ENCODE results near the gene CYRIA. TPM values are rescaled to one million over a fixed set of nuclear protein-coding genes. Genes with fewer than 3 reads are reported as not detected.

Gene CYRIA
- total RNA-seq, 4 donors from 2014 or later, result 10.3 to 13.3 (median 11.2) TPM

DNA sequence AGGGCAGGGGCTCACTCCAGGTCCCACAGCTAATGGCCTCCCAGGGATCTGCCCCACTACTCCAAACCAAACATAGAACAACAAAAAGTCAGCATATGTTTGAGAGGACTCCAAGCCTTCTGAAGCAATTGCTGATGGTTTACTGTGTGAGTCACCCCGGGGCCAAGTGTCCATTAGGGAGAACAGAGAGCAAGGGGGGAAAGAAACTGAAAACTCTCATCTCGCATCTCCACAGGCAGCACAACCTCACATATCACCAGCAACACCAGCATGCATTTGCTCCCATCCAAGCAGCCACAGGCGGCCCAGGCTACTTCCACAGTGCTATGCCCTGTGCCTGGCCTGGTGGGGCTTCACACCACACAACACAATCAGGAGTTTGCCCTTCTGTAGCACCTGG, 39.1 kb downstream of the CYRIA start:
- peaks cover 33 to 59% (median 45%) of the 10 kb centered on the region in 4 donors for H3K4me1 ChIP-seq
- no peaks in the 10 kb centered on the region for H3K9me3 ChIP-seq
- H3K36me3 ChIP-seq, result peaks cover 4 to 24% (median 12%) of the 10 kb centered on the region in 4 donors
- H3K27ac ChIP-seq (replicated peaks in 1 of 4), result peak overlapping the region in 3 of 4 donors; percentile 5 to 65 (median 62)
- 88% methylated on average over 3 of the region's 3 CpGs for WGBS
- TF ChIP-seq POLR2A (IDR thresholded peaks at IDR 0.05; ENCODE audit: low read depth), result no peak
- no peaks in the 10 kb centered on the region for H3K27me3 ChIP-seq
- H3K4me3 ChIP-seq, result no peak overlapping the region
- intact Hi-C loops (cut with DNase I), result no loop called here
- no peak for DNase-seq (ENCODE audit: extremely low spot score)

GRCh38 chr2:16625759-16626158, 39.9 kb downstream of the CYRIA start:
- intact Hi-C loops (cut with DNase I), result no loop called here
- Histone ChIP-seq H3K36me3 (peaks cover 4 to 31% (median 13%) of the 10 kb centered on the region in 4 donors), H3K4me3 (no peak overlapping the region), H3K4me1 (peaks cover 33 to 52% (median 45%) of the 10 kb centered on the region in 4 donors), H3K9me3 (no peaks in the 10 kb centered on the region), H3K27ac (replicated peaks in 1 of 4) (peak overlapping the region; percentile 5 to 65 (median 43)), H3K27me3 (no peaks in the 10 kb centered on the region)
- DNase-seq (ENCODE audit: extremely low spot score), result no peak
- 65% methylated on average over 2 of the region's 2 CpGs for WGBS
- TF ChIP-seq POLR2A (IDR thresholded peaks at IDR 0.05; ENCODE audit: low read depth) (no peak), POLR2AphosphoS5 (IDR thresholded peaks at IDR 0.05) (no peak)
- TF ChIP-seq, protein P1, sequence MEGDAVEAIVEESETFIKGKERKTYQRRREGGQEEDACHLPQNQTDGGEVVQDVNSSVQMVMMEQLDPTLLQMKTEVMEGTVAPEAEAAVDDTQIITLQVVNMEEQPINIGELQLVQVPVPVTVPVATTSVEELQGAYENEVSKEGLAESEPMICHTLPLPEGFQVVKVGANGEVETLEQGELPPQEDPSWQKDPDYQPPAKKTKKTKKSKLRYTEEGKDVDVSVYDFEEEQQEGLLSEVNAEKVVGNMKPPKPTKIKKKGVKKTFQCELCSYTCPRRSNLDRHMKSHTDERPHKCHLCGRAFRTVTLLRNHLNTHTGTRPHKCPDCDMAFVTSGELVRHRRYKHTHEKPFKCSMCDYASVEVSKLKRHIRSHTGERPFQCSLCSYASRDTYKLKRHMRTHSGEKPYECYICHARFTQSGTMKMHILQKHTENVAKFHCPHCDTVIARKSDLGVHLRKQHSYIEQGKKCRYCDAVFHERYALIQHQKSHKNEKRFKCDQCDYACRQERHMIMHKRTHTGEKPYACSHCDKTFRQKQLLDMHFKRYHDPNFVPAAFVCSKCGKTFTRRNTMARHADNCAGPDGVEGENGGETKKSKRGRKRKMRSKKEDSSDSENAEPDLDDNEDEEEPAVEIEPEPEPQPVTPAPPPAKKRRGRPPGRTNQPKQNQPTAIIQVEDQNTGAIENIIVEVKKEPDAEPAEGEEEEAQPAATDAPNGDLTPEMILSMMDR (IDR thresholded peaks at IDR 0.05), result no peak

DNA sequence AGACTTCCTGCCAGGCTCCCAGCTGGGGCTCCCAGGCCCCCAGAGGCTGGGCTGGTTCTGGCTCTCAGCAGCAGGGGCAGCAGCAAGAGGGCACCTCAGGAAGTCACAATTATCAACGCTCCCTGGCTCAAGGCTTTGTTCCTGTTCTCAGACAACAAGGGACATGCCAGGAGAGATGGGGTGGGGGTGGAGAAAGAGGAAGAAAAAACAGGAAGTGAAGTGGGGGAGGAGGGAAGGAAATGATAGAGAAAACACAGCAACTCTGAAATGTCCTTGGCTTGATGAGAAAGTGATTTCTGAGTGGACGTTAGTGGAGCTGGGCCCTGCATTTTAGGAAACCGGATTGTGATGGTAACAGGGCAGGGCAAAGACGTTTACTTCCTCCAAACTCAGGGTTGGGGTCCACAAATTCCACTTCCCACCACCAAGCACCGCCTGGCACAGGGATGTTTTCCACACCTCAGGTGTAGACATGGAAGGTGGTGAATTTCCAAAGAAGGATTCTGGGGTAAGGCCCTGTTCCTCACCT, 40.4 kb downstream of the CYRIA start:
- peak overlapping the region; percentile 5 to 65 (median 43) for H3K27ac ChIP-seq (replicated peaks in 1 of 4)
- no peak for TF ChIP-seq POLR2A (IDR thresholded peaks at IDR 0.05; ENCODE audit: low read depth)
- TF ChIP-seq, protein P1 (IDR thresholded peaks at IDR 0.05), result no peak
- TF ChIP-seq POLR2AphosphoS5 (IDR thresholded peaks at IDR 0.05), result no peak
- TF ChIP-seq EP300 (IDR thresholded peaks at IDR 0.05), result no peak
- 54% methylated on average over 5 of the region's 5 CpGs for WGBS
- H3K27me3 ChIP-seq, result no peaks in the 10 kb centered on the region
- intact Hi-C loops (cut with DNase I), result no loop called here
- H3K4me3 ChIP-seq, result no peak overlapping the region
- H3K4me1 ChIP-seq, result peaks cover 33 to 51% (median 45%) of the 10 kb centered on the region in 4 donors
- H3K36me3 ChIP-seq, result peaks cover 4 to 33% (median 16%) of the 10 kb centered on the region in 4 donors
- no peaks in the 10 kb centered on the region for H3K9me3 ChIP-seq
- no peak for DNase-seq (ENCODE audit: extremely low spot score)

- WGBS, result 61% methylated on average over 1 of the region's 1 CpG
- no peak for DNase-seq (ENCODE audit: extremely low spot score)
- TF ChIP-seq, protein P1 (IDR thresholded peaks at IDR 0.05), result no peak
- TF ChIP-seq POLR2A (IDR thresholded peaks at IDR 0.05; ENCODE audit: low read depth) (no peak), EP300 (IDR thresholded peaks at IDR 0.05) (no peak), POLR2AphosphoS5 (IDR thresholded peaks at IDR 0.05) (no peak)
- H3K36me3 ChIP-seq, result peaks cover 4 to 40% (median 19%) of the 10 kb centered on the region in 4 donors
- peak overlapping the region in 2 of 4 donors; percentile 44 to 65 for H3K27ac ChIP-seq (replicated peaks in 1 of 4)
- H3K4me1 ChIP-seq, result peaks cover 33 to 49% (median 45%) of the 10 kb centered on the region in 4 donors
- no peak overlapping the region for H3K4me3 ChIP-seq
- no peaks in the 10 kb centered on the region for H3K27me3 ChIP-seq
- H3K9me3 ChIP-seq, result no peaks in the 10 kb centered on the region
- intact Hi-C loops (cut with DNase I), result no loop called here
Measured at GRCh38 chr2:16624436-16624780, 41.2 kb downstream of the CYRIA start.

DNA sequence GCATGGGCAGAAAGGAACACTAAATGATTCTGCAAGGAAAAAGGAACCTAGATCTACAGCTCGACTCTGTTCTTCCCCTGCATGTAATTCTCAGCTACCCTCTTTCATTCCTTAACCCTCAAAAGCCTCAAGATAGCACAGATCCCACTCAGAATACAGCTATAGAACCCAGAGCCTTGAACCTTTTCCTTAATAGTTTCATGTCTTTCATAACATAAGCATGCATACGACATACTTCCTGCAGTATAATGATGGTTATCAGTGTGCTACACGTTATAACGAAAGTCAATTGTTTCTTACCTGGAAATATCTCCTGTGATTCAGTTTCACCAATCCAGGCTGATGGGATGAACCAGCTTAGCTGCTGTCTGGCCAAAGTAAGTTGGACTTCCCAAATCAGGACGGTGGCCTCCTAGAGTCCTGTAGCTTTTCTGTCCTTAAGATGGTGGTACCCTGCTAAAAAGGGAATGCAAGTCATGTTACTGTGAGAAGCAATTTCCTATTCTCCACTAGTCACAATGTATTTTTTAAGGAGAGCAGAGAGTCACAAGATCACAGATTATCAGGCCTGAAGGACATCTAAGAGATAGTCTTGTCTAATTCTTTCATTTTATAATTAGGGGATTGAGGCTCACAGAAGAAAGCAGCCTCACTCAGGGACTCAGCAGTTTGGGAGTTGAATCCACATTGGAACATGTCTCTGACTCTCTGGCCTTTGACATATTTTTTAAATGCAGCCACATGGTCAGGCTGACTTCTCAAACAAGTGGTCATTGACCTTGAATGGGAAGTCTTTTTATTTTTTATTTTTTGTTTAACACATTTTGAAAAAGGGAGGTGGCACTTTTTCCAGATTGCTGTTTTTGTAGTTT, 41.8 kb downstream of the CYRIA start:
- Histone ChIP-seq H3K9me3 (no peaks in the 10 kb centered on the region), H3K36me3 (peaks cover 7 to 43% (median 19%) of the 10 kb centered on the region in 4 donors), H3K27me3 (no peaks in the 10 kb centered on the region), H3K4me1 (peaks cover 33 to 43% (median 42%) of the 10 kb centered on the region in 4 donors), H3K27ac (replicated peaks in 1 of 4) (no peak overlapping the region), H3K4me3 (no peak overlapping the region)
- intact Hi-C loops (cut with DNase I), result no loop called here
- 79% methylated on average over 5 of the region's 5 CpGs for WGBS
- TF ChIP-seq EP300 (IDR thresholded peaks at IDR 0.05) (no peak), POLR2A (IDR thresholded peaks at IDR 0.05; ENCODE audit: low read depth) (no peak)
- TF ChIP-seq, protein P1 (IDR thresholded peaks at IDR 0.05), result no peak
- DNase-seq (ENCODE audit: extremely low spot score), result no peak
